DOHH2 (cell line): ENCODE results near the gene RMI1.
"Not testable (repeated sequence)": the region's sequence is repeated elsewhere in the genome, so short reads cannot be mapped to it uniquely, and the experiment has no call there.

Experiments used
- H3F3A ChIP-seq: fragments of 200-600 bp; sonication (generic), shearing (Covaris generic); 2 replicates; pipeline ENCODE4 v1.6.0; 2016; ENCODE audit warnings: antibody characterized with exemption, mild to moderate bottlenecking; ENCODE audit not compliant: control insufficient read depth, insufficient read depth
- H3K27ac ChIP-seq: fragments of 200-600 bp; sonication (generic); 2 replicates; pipeline ENCODE4 v1.5.1; 2014; ENCODE audit warnings: low read depth, mild to moderate bottlenecking, low read length, moderate library complexity
- H3K27me3 ChIP-seq: fragments of 200-600 bp; sonication (generic); 2 replicates; pipeline ENCODE4 v1.6.1; 2014; ENCODE audit warnings: mild to moderate bottlenecking, low read length, mixed read lengths; ENCODE audit not compliant: control insufficient read depth
- H3K36me3 ChIP-seq: fragments of 200-600 bp; sonication (generic); 2 replicates; pipeline ENCODE4 v1.6.1; 2014; ENCODE audit warnings: mild to moderate bottlenecking, low read length, moderate library complexity, mixed read lengths; ENCODE audit not compliant: control insufficient read depth
- H3K4me1 ChIP-seq: fragments of 200-600 bp; sonication (generic); 2 replicates; pipeline ENCODE4 v1.6.1; 2014; ENCODE audit warnings: mild to moderate bottlenecking, low read length, mixed read lengths; ENCODE audit not compliant: control insufficient read depth
- H3K4me2 ChIP-seq: fragments of 200-600 bp; sonication (generic); 2 replicates; pipeline ENCODE4 v1.6.0; 2014; ENCODE audit warnings: mild to moderate bottlenecking, low read length, moderate library complexity
- H3K4me3 ChIP-seq: fragments of 200-600 bp; sonication (generic); 2 replicates; pipeline ENCODE4 v1.5.1; 2014; ENCODE audit warnings: mild to moderate bottlenecking, low read length, mixed read lengths
- H3K79me2 ChIP-seq: fragments of 200-600 bp; sonication (generic); 2 replicates; pipeline ENCODE4 v1.6.1; 2014; ENCODE audit warnings: mild to moderate bottlenecking, low read length, mixed read lengths; ENCODE audit not compliant: control insufficient read depth
- H3K9me2 ChIP-seq: fragments of 200-600 bp; sonication (generic); replicated peaks from 2 replicates; pipeline ENCODE4 v1.6.1; 2014; ENCODE audit warnings: mild to moderate bottlenecking, low read length, mixed read lengths; ENCODE audit not compliant: control insufficient read depth
- H3K9me3 ChIP-seq: fragments of 200-600 bp; sonication (generic); 2 replicates; pipeline ENCODE4 v1.6.1; 2014; ENCODE audit warnings: antibody characterized with exemption, low read length, mixed read lengths; ENCODE audit not compliant: control insufficient read depth, insufficient read depth
- H4K20me1 ChIP-seq: fragments of 200-600 bp; sonication (generic); 2 replicates; pipeline ENCODE4 v1.6.0; 2014; ENCODE audit warnings: low read depth, mild to moderate bottlenecking, antibody characterized with exemption, low read length, moderate library complexity; ENCODE audit not compliant: control insufficient read depth, insufficient read depth
- CTCF ChIP-seq: fragments of 200-600 bp; sonication (generic); IDR thresholded peaks from one replicate; pipeline ENCODE4 v1.5.1; 2014; ENCODE audit warnings: antibody characterized with exemption, mild to moderate bottlenecking, low read depth, low read length; ENCODE audit not compliant: poor library complexity, severe bottlenecking
- EZH2phosphoT487 ChIP-seq: fragments of 200-600 bp; sonication (generic); IDR thresholded peaks from 2 replicates; pipeline ENCODE4 v1.6.1; 2017; ENCODE audit warnings: borderline replicate concordance, mild to moderate bottlenecking, antibody characterized with exemption, low read length, moderate library complexity, mixed read lengths

The RMI1 gene

GRCh38 chr9:84024041-84024575 is 43.5 kb downstream of the RMI1 start:
- Histone ChIP-seq H3K4me3 (no peak overlapping the region), H3K4me2 (no peak overlapping the region), H4K20me1 (no peaks in the 10 kb centered on the region), H3K27me3 (peaks cover 5% of the 10 kb centered on the region; the same call in 1 of the 2 replicates), H3K4me1 (no peaks in the 10 kb centered on the region), H3F3A (no peaks in the 10 kb centered on the region), H3K27ac (no peak overlapping the region), H3K79me2 (no peaks in the 10 kb centered on the region), H3K9me3 (no peaks in the 10 kb centered on the region), H3K36me3 (no peaks in the 10 kb centered on the region), H3K9me2 (no peaks in the 10 kb centered on the region)
- no peak for TF ChIP-seq EZH2phosphoT487

- peaks cover 5% of the 10 kb centered on the region; the same call in 1 of the 2 replicates for H3K27me3 ChIP-seq
- H3K9me3 ChIP-seq, result no peaks in the 10 kb centered on the region
- H4K20me1 ChIP-seq, result no peaks in the 10 kb centered on the region
- no peak overlapping the region for H3K4me3 ChIP-seq
- no peaks in the 10 kb centered on the region for H3F3A ChIP-seq
- no peaks in the 10 kb centered on the region for H3K9me2 ChIP-seq
- H3K79me2 ChIP-seq, result no peaks in the 10 kb centered on the region
- H3K36me3 ChIP-seq, result no peaks in the 10 kb centered on the region
- H3K4me1 ChIP-seq, result no peaks in the 10 kb centered on the region
- no peak overlapping the region for H3K4me2 ChIP-seq
- no peak overlapping the region for H3K27ac ChIP-seq
- no peak for TF ChIP-seq CTCF
- no peak for TF ChIP-seq EZH2phosphoT487
These were observed 46.6 kb downstream of the RMI1 start for GRCh38 chr9:84027201-84027600.

DNA sequence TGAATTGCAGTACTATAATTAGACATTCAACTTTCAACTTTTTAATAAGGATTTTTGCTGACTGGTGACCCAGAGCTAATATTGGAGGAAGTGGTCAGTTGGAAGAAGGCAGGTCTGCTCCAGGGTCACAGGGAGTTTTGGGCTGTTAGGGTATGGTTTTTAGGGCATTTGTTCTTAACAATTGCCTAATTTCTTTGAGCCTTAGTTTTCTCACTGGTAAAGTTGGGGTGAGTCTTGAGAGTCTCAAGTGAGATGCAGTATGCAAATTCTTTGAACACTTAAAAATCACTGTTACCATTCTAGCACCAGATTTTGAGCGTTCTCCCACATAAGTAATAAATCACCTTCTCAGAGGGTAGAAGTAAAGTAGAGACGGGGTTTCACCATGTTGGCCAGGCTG is 50.9 kb downstream of the RMI1 start:
- Histone ChIP-seq H3K9me2 (no peaks in the 10 kb centered on the region), H3K27me3 (no peaks in the 10 kb centered on the region; the same call in 1 of the 2 replicates), H3K4me1 (no peaks in the 10 kb centered on the region), H3K4me3 (no peak overlapping the region), H3K9me3 (no peaks in the 10 kb centered on the region), H3K4me2 (no peak overlapping the region), H3K36me3 (no peaks in the 10 kb centered on the region), H3K79me2 (no peaks in the 10 kb centered on the region), H3F3A (no peaks in the 10 kb centered on the region), H3K27ac (no peak overlapping the region), H4K20me1 (no peaks in the 10 kb centered on the region)
- TF ChIP-seq CTCF (no peak), EZH2phosphoT487 (no peak)

DNA sequence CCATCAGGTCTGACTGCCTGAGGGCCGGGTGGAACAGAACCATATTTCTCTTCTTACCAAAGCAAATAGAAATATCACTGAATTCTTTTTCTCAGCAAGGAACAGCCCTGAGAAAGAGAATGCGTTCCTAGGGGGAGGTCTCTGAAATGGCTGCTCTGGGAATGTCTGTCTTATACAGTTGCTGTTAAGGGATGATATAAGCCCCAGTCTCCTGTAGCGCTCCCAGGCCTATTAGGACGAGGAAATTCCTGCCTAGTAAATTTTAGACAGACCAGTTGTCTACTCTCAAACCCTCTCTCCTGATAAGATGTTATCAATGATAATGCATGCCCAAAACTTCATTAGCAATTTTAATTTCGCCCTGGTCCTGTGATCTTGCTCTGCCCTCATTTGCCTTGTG is 61.3 kb downstream of the RMI1 start:
- not testable (repeated sequence) for H4K20me1 ChIP-seq, H3K27ac ChIP-seq, H3K27me3 ChIP-seq, H3K4me2 ChIP-seq, H3K36me3 ChIP-seq, H3K4me1 ChIP-seq, H3F3A ChIP-seq, H3K4me3 ChIP-seq, H3K79me2 ChIP-seq, H3K9me2 ChIP-seq, H3K9me3 ChIP-seq
